GM18502 (cell line): Measurements from ENCODE around the gene STXBP4.

Experiments used
- ATAC-seq: cut with Tn5 transposase; IDR thresholded peaks from one replicate; pipeline ENCODE4 v1.9.1; 2021; ENCODE audit warnings: mild to moderate bottlenecking; ENCODE audit not compliant: unreplicated experiment, poor library complexity

Gene STXBP4

GRCh38 chr17:55110521-55110920 lies 142.0 kb downstream of the STXBP4 start:
- no peak for ATAC-seq

GRCh38 chr17:55114283-55114682 lies 145.7 kb downstream of the STXBP4 start:
- ATAC-seq: no peak

- ATAC-seq: no peak
Observed at GRCh38 chr17:55116440-55116914, 147.9 kb downstream of the STXBP4 start.

- no peak for ATAC-seq
Observed at GRCh38 chr17:55117164-55117563, 148.6 kb downstream of the STXBP4 start.

- no peak for ATAC-seq
Observed at GRCh38 chr17:55120651-55121050, 152.1 kb downstream of the STXBP4 start.

GRCh38 chr17:55121268-55121667 lies 152.7 kb downstream of the STXBP4 start:
- no peak for ATAC-seq

- ATAC-seq: no peak
Observed at GRCh38 chr17:55122114-55122513, 153.5 kb downstream of the STXBP4 start.

- no peak for ATAC-seq
Observed at GRCh38 chr17:55124730-55125360, 156.3 kb downstream of the STXBP4 start.

- ATAC-seq: no peak
Observed at GRCh38 chr17:55133583-55133982, 165.0 kb downstream of the STXBP4 start.

- no peak for ATAC-seq
Observed at GRCh38 chr17:55134486-55135157, 166.1 kb downstream of the STXBP4 start.

GRCh38 chr17:55140809-55141208 lies 172.2 kb downstream of the STXBP4 start:
- ATAC-seq: no peak

GRCh38 chr17:55144518-55144917 lies 176.0 kb downstream of the STXBP4 start:
- ATAC-seq: no peak

- no peak for ATAC-seq
Observed at GRCh38 chr17:55149485-55149884, 180.9 kb downstream of the STXBP4 start.

- no peak for ATAC-seq
Observed at GRCh38 chr17:55152236-55152635, 183.7 kb downstream of the STXBP4 start.

- ATAC-seq: no peak
Observed at GRCh38 chr17:55154101-55154500, 185.5 kb downstream of the STXBP4 start.

- ATAC-seq: no peak
Observed at GRCh38 chr17:55155856-55156560, 187.4 kb downstream of the STXBP4 start.

GRCh38 chr17:55157165-55157564 lies 188.6 kb downstream of the STXBP4 start:
- no peak for ATAC-seq

GRCh38 chr17:55158439-55158838 lies 189.9 kb downstream of the STXBP4 start:
- no peak for ATAC-seq

- ATAC-seq: no peak
Observed at GRCh38 chr17:55159251-55159650, 190.7 kb downstream of the STXBP4 start.

- ATAC-seq: no peak
Observed at GRCh38 chr17:55160501-55160900, 191.9 kb downstream of the STXBP4 start.

- no peak for ATAC-seq
Observed at GRCh38 chr17:55161935-55162555, 193.5 kb downstream of the STXBP4 start.
